Trophoblast cell (in vitro differentiated cells and primary cell): ENCODE data around the gene PCNX4.

ENCODE experiments used
- DNase-seq, 2 donors: peaks; one replicate each; pipeline ENCODE4 v3.0.0-alpha.2; 2016
- H2AFZ ChIP-seq: 2 replicates; pipeline ENCODE4 v1.6.1; 2013; ENCODE audit warnings: low read length, moderate library complexity, mild to moderate bottlenecking; ENCODE audit not compliant: insufficient read depth, poor library complexity
- H2AK5ac ChIP-seq: 2 replicates; pipeline ENCODE4 v1.6.1; 2013; ENCODE audit warnings: mild to moderate bottlenecking, low read length
- H2BK120ac ChIP-seq: 2 replicates; pipeline ENCODE4 v1.6.1; 2013; ENCODE audit warnings: low read length, mild to moderate bottlenecking, moderate library complexity; ENCODE audit not compliant: insufficient read depth, poor library complexity
- H2BK12ac ChIP-seq: 2 replicates; pipeline ENCODE4 v1.6.1; 2013; ENCODE audit warnings: mild to moderate bottlenecking, low read length, moderate library complexity
- H2BK5ac ChIP-seq: 2 replicates; pipeline ENCODE4 v1.6.1; 2013; ENCODE audit warnings: low read length, low read depth, moderate library complexity, mild to moderate bottlenecking; ENCODE audit not compliant: poor library complexity
- H3K14ac ChIP-seq: 2 replicates; pipeline ENCODE4 v1.6.1; 2013; ENCODE audit warnings: mild to moderate bottlenecking, low read length
- H3K18ac ChIP-seq: 2 replicates; pipeline ENCODE4 v1.6.1; 2013; ENCODE audit warnings: mild to moderate bottlenecking, low read length
- H3K23ac ChIP-seq: 2 replicates; pipeline ENCODE4 v1.6.1; 2013; ENCODE audit warnings: low read length
- H3K27ac ChIP-seq: 2 replicates; pipeline ENCODE4 v1.5.1; 2013; ENCODE audit warnings: low read depth, mild to moderate bottlenecking, inconsistent platforms, low read length, moderate library complexity
- H3K27me3 ChIP-seq: 2 replicates; pipeline ENCODE4 v1.6.1; 2013; ENCODE audit warnings: inconsistent platforms, mild to moderate bottlenecking, low read length, moderate library complexity; ENCODE audit not compliant: insufficient read depth
- H3K36me3 ChIP-seq, 2 experiments: 1 replicate in 1 of 2; 2 replicates in 1 of 2; pipeline ENCODE4 v1.6.1; 2013; ENCODE audit warnings: low read length in 2 of 2, mild to moderate bottlenecking in 2 of 2, moderate library complexity in 1 of 2; ENCODE audit not compliant: insufficient read depth in 2 of 2, control insufficient read depth in 1 of 2
- H3K4ac ChIP-seq: 2 replicates; pipeline ENCODE4 v1.6.1; 2013; ENCODE audit warnings: low read depth, mild to moderate bottlenecking, low read length, moderate library complexity
- H3K4me1 ChIP-seq, 2 experiments: 1 replicate in 1 of 2; 2 replicates in 1 of 2; pipeline ENCODE4 v1.6.1; 2013; ENCODE audit warnings: low read length in 2 of 2, mild to moderate bottlenecking in 2 of 2, moderate library complexity in 1 of 2; ENCODE audit not compliant: insufficient read depth in 2 of 2, control insufficient read depth in 1 of 2
- H3K4me2 ChIP-seq: 2 replicates; pipeline ENCODE4 v1.6.1; 2013; ENCODE audit warnings: inconsistent platforms, mild to moderate bottlenecking, low read length, moderate library complexity
- H3K4me3 ChIP-seq: 2 replicates; pipeline ENCODE4 v1.5.1; 2013; ENCODE audit warnings: mild to moderate bottlenecking, low read depth, low read length, inconsistent platforms
- H3K79me1 ChIP-seq: one replicate; pipeline ENCODE4 v1.6.1; 2013; ENCODE audit warnings: low read length
- H3K79me2 ChIP-seq: 2 replicates; pipeline ENCODE4 v1.6.1; 2013; ENCODE audit warnings: low read length, mild to moderate bottlenecking; ENCODE audit not compliant: control insufficient read depth, insufficient read depth, poor library complexity
- H3K9ac ChIP-seq: 2 replicates; pipeline ENCODE4 v1.6.1; 2013; ENCODE audit warnings: mild to moderate bottlenecking, low read length
- H3K9me3 ChIP-seq: 2 replicates; pipeline ENCODE4 v1.6.1; 2013; ENCODE audit warnings: low read depth, mild to moderate bottlenecking, control low read depth, inconsistent platforms, low read length; ENCODE audit not compliant: insufficient read depth
- H4K12ac ChIP-seq: 2 replicates; pipeline ENCODE4 v1.6.1; 2013; ENCODE audit warnings: low read depth, mild to moderate bottlenecking, low read length, moderate library complexity
- H4K8ac ChIP-seq: 2 replicates; pipeline ENCODE4 v1.6.1; 2013; ENCODE audit warnings: low read depth, mild to moderate bottlenecking, low read length, moderate library complexity
- H4K91ac ChIP-seq: one replicate; pipeline ENCODE4 v1.6.1; 2013; ENCODE audit warnings: low read depth, mild to moderate bottlenecking, low read length, moderate library complexity
- WGBS: extraction: QIAGEN DNeasy Blood & Tissue Kit; methylation state at CpG from one replicate; pipeline ENCODE4 v1.1.7; 2013; ENCODE audit warnings: missing lambda C conversion rate; ENCODE audit not compliant: insufficient read length, insufficient coverage; ENCODE audit errors: extremely low coverage; 5-methylcytosine and 5-hydroxymethylcytosine counted together

PCNX4 gene

DNA sequence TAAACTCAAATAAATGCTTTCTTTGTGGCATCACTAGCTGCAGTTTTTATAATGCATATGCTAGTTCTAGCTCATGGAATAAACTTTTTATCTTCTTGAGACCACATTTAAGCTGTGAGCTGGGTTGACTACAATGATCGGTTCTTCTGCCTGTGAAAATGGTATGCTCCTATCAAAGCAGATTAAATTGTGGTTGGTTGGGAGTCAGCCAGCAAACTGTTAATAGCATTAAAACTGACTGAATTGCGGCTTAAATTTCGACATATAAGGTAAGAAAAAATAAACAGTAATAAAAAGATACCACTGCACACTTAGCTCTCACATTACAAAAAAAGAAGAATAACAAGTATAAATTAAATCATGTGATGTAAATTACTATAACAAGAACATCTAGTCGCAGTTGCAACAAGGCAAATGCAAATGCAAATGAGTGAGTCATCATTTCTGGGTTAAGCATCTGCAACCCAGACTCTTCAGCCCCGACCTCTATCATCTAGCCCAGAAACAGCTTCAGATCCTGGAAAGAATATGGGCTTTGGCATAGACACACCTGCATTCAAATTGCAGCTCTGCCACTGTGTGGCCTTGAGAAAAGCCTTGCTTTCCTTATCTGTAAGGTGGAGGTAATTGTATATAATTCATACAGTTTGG, 93.3 kb downstream of the PCNX4 start:
- no peak overlapping the region for H2AK5ac ChIP-seq
- no peak overlapping the region for H3K14ac ChIP-seq
- H4K12ac ChIP-seq: no peak overlapping the region
- no peak overlapping the region for H4K91ac ChIP-seq
- H3K4me3 ChIP-seq: no peak overlapping the region
- H3K36me3 ChIP-seq: no peaks in the 10 kb centered on the region
- no peaks in the 10 kb centered on the region for H3K79me1 ChIP-seq
- no peak overlapping the region for H3K27ac ChIP-seq
- H3K9me3 ChIP-seq: no peaks in the 10 kb centered on the region
- H4K8ac ChIP-seq: no peak overlapping the region
- no peak overlapping the region for H3K4me2 ChIP-seq
- H2AFZ ChIP-seq: no peak overlapping the region
- no peak overlapping the region for H2BK5ac ChIP-seq
- DNase-seq: no peak
- H3K23ac ChIP-seq: no peak overlapping the region
- no peak overlapping the region for H3K9ac ChIP-seq
- H3K4me1 ChIP-seq: no peaks in the 10 kb centered on the region
- H2BK12ac ChIP-seq: no peak overlapping the region
- H3K4ac ChIP-seq: no peak overlapping the region
- no peaks in the 10 kb centered on the region for H3K79me2 ChIP-seq
- no peak overlapping the region for H2BK120ac ChIP-seq
- no peak overlapping the region for H3K18ac ChIP-seq
- no peaks in the 10 kb centered on the region for H3K27me3 ChIP-seq
- WGBS: no CpG with 5 or more reads among the region's 5 CpGs

DNA sequence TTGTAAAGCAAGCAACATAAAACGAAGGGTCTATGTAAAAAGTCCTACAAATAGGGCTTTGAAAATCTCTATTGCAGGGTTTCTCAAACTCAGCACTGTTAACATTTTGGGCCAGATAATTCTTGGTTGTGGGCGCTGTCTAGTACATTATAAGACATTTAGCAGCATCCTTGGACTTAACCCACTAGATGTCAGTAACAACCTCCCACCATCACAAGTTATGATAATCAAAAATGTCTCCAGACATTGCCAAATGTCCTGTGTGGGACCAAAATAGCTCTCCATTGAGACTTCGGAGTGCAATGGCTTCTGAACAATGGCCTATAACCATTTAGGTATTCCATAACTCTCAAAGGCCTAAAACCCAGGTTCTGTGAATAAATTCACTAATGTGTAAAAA, 96.4 kb downstream of the PCNX4 start:
- H2BK12ac ChIP-seq: no peak overlapping the region
- no peak overlapping the region for H2BK120ac ChIP-seq
- no peaks in the 10 kb centered on the region for H3K36me3 ChIP-seq
- H3K14ac ChIP-seq: no peak overlapping the region
- H3K4me1 ChIP-seq: no peaks in the 10 kb centered on the region
- no peak overlapping the region for H3K27ac ChIP-seq
- no peak overlapping the region for H3K9ac ChIP-seq
- no peak overlapping the region for H3K4ac ChIP-seq
- no peak overlapping the region for H3K4me3 ChIP-seq
- no peak overlapping the region for H4K91ac ChIP-seq
- no CpG with 5 or more reads among the region's 3 CpGs for WGBS
- no peaks in the 10 kb centered on the region for H3K79me2 ChIP-seq
- H4K12ac ChIP-seq: no peak overlapping the region
- no peak overlapping the region for H2AFZ ChIP-seq
- DNase-seq: no peak
- no peak overlapping the region for H3K23ac ChIP-seq
- H3K27me3 ChIP-seq: no peaks in the 10 kb centered on the region
- H3K4me2 ChIP-seq: no peak overlapping the region
- no peak overlapping the region for H4K8ac ChIP-seq
- H3K9me3 ChIP-seq: no peaks in the 10 kb centered on the region
- no peaks in the 10 kb centered on the region for H3K79me1 ChIP-seq
- no peak overlapping the region for H2AK5ac ChIP-seq
- H2BK5ac ChIP-seq: no peak overlapping the region
- no peak overlapping the region for H3K18ac ChIP-seq

DNA sequence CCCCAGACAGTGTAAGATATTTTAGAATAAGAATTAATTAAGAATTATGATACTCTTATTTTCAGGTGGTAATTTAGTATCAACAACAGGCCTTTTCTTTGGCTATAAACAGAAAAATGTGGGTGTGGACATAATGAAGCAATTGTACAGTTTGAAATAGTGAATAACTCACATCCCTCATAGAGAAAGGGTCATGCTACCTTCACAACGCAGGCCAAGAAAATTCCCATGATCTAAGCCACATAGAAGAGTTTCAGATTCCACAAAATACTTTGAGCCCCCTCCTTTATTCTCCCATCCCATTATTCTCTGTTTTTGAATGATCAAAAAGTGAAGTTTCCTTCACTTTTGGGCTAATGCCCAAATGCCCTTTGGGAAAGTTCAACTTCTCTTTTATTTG, 97.0 kb downstream of the PCNX4 start:
- Histone ChIP-seq H3K79me2 (no peaks in the 10 kb centered on the region), H4K12ac (no peak overlapping the region), H3K18ac (no peak overlapping the region), H2AK5ac (no peak overlapping the region), H2AFZ (no peak overlapping the region), H3K27ac (no peak overlapping the region), H4K8ac (no peak overlapping the region), H4K91ac (no peak overlapping the region), H3K14ac (no peak overlapping the region), H2BK5ac (no peak overlapping the region), H2BK12ac (no peak overlapping the region), H3K4me3 (no peak overlapping the region), H3K4me1 (no peaks in the 10 kb centered on the region), H3K27me3 (no peaks in the 10 kb centered on the region), H2BK120ac (no peak overlapping the region), H3K23ac (no peak overlapping the region), H3K36me3 (no peaks in the 10 kb centered on the region), H3K4ac (no peak overlapping the region), H3K4me2 (no peak overlapping the region), H3K9me3 (no peaks in the 10 kb centered on the region), H3K9ac (no peak overlapping the region), H3K79me1 (no peaks in the 10 kb centered on the region)
- no peak for DNase-seq
- no CpG with 5 or more reads among the region's 1 CpG for WGBS

DNA sequence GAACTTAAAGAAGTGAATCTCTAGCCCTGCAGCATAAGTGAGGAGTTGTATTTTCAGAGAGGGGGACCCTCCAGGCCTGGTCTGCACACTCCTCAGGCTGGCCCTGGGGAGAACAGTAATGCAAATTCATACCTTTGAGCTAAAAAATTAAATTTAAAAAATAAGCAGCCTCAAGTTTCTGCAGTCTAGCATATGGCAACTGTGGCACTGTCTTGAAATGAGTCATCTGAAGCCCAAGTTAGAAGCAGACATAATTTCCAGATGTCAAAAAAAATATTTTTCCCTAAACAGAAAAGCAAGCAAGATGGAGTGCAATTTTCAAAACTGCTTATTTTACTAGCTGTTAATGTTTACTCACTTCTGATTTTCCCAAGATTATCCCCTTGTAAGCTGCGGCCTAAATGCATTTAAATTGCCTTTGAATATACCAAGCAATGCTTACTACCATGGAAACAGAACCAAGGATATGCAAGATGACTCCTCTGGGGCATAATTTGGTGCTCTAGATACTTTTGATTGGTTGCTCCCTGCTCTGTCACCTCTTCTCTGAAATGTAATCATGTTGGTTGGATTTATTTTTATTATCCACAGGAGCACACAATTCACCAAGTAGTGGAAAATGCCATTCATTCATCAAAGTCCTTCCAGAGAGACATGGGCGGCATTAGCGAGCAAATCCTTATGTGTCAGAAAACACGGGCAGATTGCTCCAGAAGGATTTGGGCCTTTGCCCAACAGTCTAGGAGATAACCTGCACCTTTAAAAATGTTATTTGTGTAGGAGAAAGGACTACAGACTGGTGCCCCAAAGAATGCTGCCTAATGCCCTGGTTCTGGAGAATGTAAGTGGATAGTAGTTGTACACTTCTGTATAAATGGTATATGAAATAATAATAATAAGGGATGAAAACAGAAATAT, 98.5 kb downstream of the PCNX4 start:
- H4K8ac ChIP-seq: no peak overlapping the region
- no peak overlapping the region for H3K27ac ChIP-seq
- H3K9me3 ChIP-seq: no peaks in the 10 kb centered on the region
- WGBS: no CpG with 5 or more reads among the region's 4 CpGs
- no peak overlapping the region for H3K23ac ChIP-seq
- no peak overlapping the region for H3K4ac ChIP-seq
- no peak overlapping the region for H2BK120ac ChIP-seq
- no peak overlapping the region for H3K4me2 ChIP-seq
- DNase-seq: no peak
- no peak overlapping the region for H4K91ac ChIP-seq
- H4K12ac ChIP-seq: no peak overlapping the region
- H3K14ac ChIP-seq: no peak overlapping the region
- H3K36me3 ChIP-seq: no peaks in the 10 kb centered on the region
- no peak overlapping the region for H2AFZ ChIP-seq
- no peak overlapping the region for H3K9ac ChIP-seq
- no peak overlapping the region for H2BK5ac ChIP-seq
- no peaks in the 10 kb centered on the region for H3K4me1 ChIP-seq
- no peak overlapping the region for H2AK5ac ChIP-seq
- H2BK12ac ChIP-seq: no peak overlapping the region
- H3K4me3 ChIP-seq: no peak overlapping the region
- no peaks in the 10 kb centered on the region for H3K79me1 ChIP-seq
- no peaks in the 10 kb centered on the region for H3K27me3 ChIP-seq
- no peak overlapping the region for H3K18ac ChIP-seq
- no peaks in the 10 kb centered on the region for H3K79me2 ChIP-seq
